ENCODE results near the gene DUSP16.
A peak's percentile ranks its signal among the peaks of the same experiment; 100 is the strongest.
"Not testable (repeated sequence)": the region's sequence is repeated elsewhere in the genome, so short reads cannot be mapped to it uniquely, and the experiment has no call there.

DUSP16 gene

DNA sequence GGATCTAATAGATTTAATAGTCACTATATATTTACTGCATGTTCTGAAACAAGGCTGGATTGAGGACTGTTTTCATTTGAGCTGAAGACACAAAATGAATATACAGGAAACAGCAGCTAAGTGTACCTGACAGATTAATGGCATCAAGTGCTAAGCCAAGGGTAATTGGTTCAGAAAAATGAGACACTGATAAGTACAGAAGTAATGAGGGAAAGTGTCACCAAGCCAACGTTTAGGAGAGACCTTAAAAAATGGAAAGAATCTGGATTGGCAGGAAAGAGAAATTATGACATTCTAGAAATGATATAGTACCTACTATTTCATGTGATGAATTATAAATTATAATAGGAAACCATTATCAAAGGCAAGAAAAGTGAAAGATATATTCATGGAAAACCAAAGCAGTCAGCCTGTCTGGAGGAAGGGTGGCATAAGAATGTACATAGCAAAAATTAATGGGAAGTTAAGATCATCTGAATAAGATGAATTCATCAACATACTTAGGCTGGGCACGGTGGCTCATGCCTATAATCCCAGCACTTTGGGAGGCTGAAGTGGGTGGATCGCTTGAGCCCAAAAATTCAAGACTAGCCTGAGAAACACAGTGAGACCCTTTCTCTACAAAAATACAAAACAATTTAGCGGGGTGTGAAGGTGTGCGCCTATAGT is 21.0 kb upstream of the DUSP16 start:
- DNase-seq (ENCODE audit: low read depth) = no peak

DNA sequence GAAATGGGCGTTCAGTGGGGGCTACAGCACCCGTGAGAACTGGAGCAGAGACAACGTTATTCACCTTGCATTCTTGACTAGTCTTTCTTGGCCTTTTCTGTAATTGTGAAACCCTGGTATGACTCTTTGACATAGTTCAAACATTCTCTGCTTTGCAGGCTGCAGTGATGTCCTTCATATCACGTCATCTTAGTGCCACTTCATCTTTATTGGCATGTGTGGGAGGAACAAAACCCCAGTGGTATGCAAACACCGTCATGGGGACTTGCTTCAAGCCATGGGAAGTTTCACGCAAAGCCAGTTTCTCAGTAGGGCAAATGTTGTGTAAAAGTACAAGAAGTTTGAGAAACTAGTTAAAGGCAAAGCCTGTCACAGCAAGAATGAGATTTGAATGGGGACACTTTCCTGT is 20.2 kb upstream of the DUSP16 start:
- DNase-seq (ENCODE audit: low read depth) = no peak

DNA sequence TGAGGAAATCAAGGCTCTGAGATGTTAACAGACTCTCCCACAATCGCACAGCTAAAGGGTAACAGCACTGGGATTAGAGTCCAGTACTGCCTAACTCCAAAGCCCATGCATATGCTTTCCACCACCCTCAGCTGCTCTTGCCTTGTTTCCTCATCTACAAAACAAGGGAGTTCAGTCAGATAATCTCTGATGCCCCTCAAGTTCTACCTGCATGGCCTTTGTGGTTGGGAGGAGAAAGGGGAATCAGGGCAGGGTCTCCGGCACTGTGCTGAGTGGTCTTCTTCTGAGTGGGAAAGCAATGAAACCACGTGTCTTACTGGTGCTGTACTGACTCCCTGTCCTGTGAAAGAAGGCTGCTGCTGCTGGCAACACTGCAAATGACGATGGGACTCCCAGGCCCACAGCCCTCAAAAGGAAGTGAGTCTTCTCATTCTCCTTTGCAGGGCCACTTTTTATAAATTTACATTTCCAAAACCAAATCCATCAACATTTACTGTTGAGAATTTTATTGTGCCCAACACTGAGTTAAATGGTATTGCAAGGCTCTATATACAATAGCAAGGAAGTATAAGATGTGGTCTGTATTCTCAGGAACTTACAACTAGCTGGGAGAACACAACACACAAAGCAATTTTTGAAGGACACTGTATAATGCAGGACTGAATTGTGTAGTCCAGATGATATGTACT is 19.7 kb upstream of the DUSP16 start:
- DNase-seq (ENCODE audit: low read depth) = no peak

DNA sequence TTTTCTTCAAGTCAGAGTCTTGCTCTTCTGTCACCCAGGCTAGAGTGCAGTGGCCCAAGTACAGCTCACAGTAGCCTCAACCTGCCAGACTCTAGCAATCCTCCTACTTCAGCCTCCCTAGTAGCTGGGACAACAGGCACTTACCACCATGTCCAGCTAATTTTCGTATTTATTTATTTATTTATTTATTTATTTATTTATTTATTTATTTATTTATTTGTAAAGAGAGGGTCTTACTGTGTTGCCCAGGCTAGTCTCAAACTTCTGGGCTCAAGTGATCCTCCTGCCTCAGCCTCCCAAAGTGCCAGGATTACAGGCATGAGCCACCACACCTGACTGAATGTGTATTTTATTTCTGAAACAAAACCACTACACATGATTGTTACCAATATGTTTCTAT is 18.1 kb upstream of the DUSP16 start:
- not testable (repeated sequence) for DNase-seq (ENCODE audit: low read depth)

DNA sequence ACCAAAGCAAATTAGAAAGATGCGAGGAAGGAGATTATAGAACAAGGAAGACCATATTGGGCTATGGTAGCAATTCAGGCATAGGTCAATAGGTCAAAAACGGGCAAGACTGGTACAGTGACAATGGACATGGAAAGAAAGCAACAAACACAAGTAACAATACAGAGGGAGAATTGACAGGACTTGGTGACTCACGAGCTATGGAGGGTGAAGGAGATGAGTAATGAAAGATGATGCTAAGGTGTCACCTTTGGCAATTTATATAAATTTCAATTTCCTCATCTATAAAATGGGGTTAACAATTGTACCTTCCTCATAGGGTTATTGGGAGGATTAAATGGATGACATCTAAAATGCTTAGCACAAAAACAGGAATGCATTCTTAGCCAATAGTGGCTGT is 15.1 kb upstream of the DUSP16 start:
- DNase-seq (ENCODE audit: low read depth) = no peak

DNA sequence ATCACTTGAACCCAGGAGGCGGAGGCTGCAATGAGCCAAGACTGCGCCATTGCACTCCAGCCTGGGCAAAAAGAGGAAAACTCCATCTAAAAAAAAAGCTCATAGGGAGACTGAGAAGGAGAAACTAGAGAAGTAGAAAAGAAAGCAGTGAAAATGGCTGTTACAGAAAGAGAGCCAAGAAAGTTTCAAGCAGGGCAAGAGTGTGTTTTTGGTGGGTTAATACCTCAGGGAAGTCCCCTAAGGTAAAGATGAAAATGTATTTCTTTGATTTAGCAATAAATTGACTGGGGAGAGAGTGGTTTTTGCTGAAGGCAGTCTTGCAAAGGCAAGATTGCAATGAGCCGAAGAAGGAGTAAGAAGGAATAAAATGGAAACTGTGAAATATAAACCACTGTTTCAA is 10.0 kb upstream of the DUSP16 start:
- no peak for DNase-seq (ENCODE audit: low read depth)

DNA sequence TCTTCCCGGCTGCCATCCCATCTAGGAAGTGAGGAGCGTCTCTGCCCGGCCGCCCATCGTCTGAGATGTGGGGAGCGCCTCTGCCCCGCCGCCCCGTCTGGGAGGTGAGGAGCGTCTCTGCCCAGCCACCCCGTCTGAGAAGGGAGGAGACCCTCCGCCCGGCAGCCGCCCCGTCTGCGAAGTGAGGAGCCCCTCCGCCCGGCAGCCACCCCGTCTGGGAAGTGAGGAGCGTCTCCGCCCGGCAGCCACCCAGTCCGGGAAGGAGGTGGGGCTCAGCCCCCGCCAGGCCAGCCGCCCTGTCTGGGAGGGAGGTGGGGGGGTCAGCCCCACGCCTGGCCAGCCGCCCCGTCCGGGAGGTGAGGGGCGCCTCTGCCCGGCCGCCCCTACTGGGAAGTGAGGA is 3.3 kb upstream of the DUSP16 start:
- DNase-seq (ENCODE audit: low read depth) = not testable (repeated sequence)

DNA sequence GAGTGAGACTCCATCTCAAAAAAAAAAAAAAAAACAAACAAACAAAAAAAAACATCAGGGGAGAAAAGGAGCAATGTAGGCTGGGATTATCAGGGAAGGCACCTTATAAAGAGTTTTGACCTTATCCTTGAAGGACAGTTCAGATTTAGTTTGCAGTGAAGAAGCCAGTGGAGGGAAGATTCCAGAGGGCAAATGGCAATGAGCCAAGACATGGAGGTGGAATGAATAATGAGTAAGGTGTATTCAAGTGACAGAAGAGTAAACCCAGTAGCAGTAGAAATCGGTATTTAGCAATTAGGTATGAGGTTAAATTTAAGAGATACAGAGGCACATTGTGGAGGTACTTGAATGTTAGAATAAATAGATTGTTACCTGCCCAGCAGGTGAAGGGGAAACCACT is 2.2 kb upstream of the DUSP16 start:
- DNase-seq (ENCODE audit: low read depth) = no peak

DNA sequence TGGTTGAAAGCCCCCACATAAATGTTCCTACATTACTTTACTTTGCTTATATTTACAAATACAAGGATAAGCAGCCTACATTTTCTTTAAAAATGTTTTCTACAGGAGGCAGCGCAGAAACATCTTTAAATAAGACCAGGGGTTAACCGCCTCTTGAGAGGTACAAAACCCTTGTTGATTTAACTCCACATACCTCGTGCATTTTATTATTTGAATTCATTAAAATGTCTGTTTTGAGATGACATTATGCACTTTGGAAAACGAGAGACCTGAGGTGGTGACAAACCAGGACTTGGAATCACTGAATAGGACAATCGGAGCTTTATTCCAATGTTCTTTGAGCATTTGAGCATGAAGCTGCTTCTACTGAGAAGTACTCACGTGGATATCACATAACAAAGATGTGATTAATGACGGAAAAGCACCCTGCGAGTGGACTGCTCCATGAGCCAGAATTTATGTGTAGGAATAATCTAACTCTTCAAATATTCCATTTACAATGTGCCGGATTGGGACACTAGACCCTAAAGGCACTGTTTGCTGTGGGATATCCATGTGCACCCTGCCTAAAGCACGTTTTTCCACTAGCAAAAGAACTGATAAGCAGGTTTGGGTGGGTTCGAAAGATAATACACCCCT is 746 bp upstream of the DUSP16 start:
- no peak for DNase-seq (ENCODE audit: low read depth)

DNA sequence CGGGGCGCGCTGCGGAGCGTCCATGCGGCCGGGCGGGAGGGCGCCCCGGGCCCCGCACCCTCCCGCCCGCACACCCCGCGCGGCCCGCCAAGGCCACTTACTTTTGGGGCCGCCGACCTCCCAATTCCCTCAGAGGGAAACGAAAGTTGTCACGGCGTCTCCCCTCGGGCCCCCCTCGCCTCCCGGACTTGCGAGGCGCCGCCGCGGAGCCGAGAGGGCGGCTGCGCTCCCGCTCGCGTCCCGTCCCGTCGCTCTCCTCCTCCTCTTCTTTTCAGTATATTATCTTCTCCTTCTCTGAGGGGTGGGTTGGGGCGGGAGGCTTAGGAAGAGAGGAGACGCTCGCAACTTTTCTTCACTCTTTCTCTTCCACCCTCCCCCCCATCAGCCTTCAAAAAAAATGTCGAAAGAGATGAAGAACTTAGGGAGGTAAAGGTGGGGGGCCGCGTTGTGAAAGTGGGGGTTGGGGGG is 613 bp downstream of the DUSP16 start:
- DNase-seq (ENCODE audit: low read depth) = no peak

DNA sequence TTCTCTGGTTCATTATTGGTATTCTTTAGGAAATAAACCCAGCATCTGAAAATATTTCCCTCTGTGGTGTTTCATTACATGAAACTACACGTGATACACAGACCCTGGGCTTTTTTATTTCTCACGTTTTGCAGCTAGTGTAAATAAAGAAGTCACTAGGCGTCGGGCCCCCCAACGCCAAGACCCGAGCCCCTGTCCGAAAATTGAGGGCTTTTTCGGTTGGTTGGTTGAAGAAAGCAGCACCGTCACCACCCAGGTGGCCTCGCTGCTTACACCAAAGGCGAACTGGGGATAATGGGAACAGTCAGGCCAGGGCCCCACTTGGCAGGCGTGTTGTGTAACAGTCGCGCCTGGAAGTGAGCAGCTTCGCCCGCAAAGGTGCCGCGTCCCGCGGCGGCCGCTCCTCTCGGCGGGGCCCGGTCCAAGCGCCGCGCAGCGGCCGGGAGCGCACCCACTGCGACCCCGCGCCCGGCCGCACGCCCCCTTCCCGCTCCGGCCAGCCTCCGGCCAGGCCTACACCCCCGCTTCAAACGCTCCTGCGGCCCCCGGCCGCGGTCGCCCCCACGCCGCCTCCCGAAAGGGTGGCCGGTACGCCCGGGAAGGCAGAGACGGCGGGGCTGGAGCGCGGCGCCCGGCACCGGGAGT is 1.2 kb downstream of the DUSP16 start:
- DNase-seq (ENCODE audit: low read depth) = no peak

DNA sequence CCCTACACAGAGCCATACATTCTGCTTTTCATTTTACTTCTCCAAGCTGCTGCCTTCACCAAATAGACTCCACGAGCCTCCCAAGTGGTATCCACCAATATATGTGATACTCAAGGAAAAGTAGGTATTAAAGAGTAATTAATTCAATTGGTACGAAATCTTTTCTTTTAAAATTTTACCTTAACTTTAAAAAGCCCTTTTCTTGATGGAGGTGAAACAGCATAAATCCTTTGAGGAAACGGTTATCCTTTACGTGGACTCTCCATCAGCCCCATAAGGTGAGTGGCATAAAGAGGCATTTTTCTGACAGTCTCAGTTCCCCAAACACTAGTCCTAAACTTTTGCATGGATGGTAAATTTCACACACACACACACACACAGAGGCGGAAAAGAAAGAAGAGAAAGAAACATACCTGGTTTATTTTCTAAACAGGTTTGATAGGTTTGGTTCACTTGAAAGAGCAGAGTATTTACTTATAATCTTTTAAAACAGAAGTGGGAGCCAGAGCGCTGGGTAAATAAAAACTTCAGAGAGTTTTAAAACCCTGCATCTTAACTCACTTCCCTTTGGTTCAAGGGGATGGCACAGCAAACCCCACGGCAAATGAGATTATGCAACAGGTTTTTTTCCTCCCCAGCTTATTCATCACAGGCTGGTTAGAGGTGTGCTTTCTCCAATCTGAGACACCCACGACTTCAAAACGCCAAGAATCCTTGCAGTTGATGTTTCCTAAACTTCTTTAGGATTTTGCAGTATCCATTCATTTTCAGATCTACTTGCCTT is 1.9 kb downstream of the DUSP16 start:
- peak; percentile 38 for DNase-seq (ENCODE audit: low read depth)

DNA sequence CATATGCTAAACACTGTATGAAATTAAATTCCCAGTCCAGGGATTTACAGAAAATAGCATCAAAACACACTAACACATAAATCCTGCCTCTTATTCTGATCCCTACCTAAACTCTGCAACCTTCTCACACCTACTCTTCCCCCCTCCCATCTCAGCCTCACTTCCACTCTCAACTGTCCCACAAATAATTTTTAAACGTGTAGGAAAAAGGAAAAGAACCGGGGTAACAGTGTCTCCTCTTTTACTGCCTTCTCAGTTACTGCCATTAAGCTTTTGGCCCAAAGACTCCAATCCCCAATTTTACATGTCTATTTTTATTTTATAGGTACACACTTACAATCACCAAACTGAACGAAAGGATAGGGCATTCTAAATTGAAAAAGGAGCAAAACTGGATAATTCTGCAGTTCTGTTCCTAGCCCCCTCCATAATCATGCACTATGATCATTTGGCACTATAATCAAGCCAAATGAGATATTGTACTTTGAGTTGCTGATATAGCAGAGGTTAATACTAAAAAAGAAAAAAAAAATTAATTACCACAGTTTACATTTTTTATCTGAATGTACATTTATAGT is 2.9 kb downstream of the DUSP16 start:
- no peak for DNase-seq (ENCODE audit: low read depth)

DNA sequence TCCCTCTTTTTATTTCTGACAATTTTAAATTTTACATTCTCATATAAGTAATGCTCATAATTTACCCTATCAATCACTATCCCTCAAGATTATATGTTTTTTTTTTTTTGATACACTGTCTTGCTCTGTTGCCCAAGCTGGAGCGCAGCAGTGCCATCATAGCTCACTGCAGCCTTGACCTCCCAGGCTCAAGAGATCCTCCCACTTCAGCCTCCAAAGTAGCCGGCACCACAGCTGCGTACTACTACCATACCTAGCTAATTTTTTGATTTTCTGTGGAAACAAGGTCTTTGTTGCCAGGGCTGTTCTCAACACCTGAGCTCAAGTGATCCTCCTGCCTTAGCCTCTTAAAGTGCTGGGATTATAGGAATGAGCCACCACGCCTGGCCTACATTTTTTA is 4.4 kb downstream of the DUSP16 start:
- DNase-seq (ENCODE audit: low read depth) = no peak

DNA sequence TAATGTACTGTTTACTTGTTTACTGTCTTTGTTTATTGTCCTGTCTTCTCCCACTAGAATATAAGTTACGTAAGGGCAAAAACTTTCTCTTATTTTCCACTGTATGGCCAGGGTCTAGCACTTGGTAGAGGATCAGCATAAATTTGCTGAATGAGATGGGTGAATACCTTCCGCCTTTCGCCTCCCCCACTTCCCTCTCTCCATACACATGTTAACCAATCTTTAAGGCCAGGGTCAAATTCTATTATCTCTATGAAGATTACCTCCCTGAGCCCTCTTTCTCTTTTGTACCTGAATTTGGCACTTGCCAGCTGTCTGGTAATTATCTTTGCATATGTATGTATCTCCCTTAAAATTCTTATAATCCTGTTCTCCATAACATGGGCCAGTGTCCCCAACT is 4.9 kb downstream of the DUSP16 start:
- DNase-seq (ENCODE audit: low read depth) = no peak

DNA sequence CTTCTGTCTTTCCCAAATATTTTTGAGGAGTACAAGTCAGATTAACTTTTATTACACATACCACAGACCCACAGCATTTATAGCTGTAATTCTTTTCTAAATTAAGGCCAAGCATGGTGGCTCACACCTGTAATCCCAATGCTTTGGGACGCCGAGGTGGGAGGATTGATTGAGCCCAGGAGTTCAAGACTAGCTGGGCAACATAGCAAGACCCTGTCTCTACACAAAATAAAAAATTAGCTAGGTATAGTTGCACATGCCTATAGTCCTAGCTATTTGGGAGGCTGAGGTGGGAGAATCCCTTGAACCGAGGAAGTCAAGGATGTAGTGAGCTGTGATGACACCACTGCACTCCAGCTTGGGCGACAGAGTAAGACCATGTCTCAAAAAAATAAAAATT is 7.0 kb downstream of the DUSP16 start:
- DNase-seq (ENCODE audit: low read depth) = no peak

DNA sequence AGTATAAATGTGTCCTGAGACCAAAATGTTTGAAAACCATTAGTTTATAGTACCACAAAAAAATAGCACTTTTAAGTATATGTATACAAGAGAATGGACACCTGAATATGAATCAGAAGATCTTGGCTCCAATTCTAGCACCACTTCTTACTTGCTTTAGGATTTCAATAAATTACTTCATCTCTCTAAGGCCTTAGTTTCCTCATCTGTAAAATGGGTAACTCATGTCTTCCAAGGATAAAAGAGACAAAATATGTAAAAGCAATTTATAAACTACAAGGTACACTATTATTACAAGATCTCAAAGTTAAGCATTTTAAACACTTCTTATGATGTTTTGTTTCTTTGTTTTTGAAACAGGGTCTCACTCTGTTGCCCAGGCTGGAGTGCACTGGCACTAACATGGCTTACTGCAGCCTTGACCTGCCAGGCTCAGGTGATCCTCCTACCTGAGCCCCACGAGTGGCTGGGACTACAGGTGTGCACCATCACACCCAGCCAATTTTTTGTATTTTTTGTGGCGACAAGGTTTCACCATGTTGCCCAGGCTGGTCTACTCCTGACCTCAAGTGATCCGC is 9.4 kb downstream of the DUSP16 start:
- DNase-seq (ENCODE audit: low read depth) = no peak

DNA sequence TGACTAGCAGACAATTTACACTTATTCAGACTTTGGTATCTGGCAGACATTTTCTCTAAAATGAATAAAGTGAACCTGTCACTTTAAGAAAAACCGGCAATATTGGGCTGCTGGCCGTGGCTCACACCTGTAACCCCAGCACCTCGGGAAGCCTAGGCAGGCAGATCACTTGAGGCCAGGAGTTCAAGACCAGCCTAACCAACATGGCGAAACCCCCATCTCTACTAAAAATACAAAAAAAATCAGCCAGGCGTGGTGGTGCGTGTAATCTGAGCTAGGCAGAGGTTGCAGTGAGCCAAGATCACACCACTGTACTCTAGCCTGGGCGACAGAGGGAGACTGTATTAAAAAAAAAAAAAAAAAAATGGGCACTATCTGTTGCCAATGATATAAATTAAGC is 11.5 kb downstream of the DUSP16 start:
- DNase-seq (ENCODE audit: low read depth) = no peak

DNA sequence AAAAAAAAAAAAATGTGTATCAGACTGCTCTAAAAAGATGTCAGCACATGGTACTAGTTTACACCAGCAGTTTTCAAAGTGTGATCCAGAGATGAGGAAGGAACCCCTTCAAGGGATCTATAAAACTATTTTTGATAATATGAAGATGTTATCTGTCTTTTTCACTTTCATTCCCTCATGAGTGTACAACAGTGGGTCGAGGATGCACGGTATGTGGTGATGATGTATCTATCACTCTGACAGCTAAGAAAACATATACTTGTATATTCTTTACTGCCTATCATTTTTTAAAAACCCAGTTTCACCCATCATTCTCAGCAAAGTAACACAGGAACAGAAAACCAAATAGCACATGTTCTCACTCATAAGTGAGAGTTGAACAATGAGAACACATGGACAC is 12.4 kb downstream of the DUSP16 start:
- no peak for DNase-seq (ENCODE audit: low read depth)

DNA sequence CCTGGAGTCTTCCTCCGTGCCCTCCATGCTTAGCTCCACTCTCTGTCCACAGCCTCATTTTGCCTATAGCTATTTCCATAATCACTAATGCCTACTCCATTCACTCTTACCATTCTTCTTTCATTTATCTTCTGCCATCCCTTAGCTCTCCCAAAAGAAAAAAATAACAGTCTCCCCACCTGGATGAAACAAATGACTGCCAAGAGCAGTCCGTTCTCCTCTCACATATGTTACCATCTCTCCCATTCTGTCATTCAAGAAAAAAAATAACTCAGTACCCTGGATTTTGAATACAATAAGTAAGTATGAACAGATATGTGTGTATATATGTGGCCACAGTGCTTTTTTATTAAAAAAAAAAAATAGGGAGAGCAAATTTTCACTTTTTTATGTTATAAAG is 13.2 kb downstream of the DUSP16 start:
- DNase-seq (ENCODE audit: low read depth) = no peak

DNA sequence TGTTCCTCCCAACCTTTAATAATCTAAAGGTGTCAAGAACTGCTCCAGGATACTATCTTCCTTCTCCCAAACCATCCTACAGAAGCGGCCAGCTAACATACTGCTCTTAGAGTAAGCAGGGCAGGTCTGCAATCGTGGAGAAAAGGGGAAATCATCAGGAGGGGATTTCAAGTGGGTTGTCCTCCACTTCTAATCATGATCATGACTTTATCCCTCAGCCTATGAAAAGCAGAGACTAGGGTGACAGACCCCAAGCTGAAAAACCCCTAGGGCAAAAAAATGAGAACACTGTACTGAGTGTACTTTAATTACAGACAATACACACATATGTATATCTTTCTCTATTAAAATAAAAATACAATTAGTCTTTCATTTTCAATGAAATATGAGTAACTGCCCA is 13.9 kb downstream of the DUSP16 start:
- DNase-seq (ENCODE audit: low read depth) = no peak
